SK-N-SH (cell line): Measurements from ENCODE around the gene GJA3.

Experiments
- CHD2 ChIP-seq: fragments of 150-350 bp; IDR thresholded peaks from 2 replicates; pipeline ENCODE4 v1.6.1; 2018; ENCODE audit warnings: low read length; ENCODE audit not compliant: partially characterized antibody
- EP300 ChIP-seq, 2 experiments: IDR thresholded peaks; 2 replicates each; pipeline versions ENCODE4 v1.4.0 to v1.6.1; 2012; ENCODE audit warnings: borderline replicate concordance in 1 of 2, low read depth in 1 of 2, low read length in 1 of 2
- GATA2 ChIP-seq: sonication (generic); formaldehyde crosslinking; IDR thresholded peaks from 2 replicates; pipeline ENCODE4 v1.5.0; 2020; ENCODE audit warnings: mild to moderate bottlenecking, missing genetic modification reagents
- MXI1 ChIP-seq: IDR thresholded peaks from 2 replicates; pipeline ENCODE4 v1.6.1; 2012; ENCODE audit warnings: mild to moderate bottlenecking, low read depth, low read length, improper control_type of control experiment
- NFIC ChIP-seq: IDR thresholded peaks from 2 replicates; pipeline ENCODE4 v1.4.0; 2012; ENCODE audit warnings: borderline replicate concordance
- NRF1 ChIP-seq: IDR thresholded peaks from 2 replicates; pipeline ENCODE4 v1.6.1; 2012; ENCODE audit warnings: low read depth, mild to moderate bottlenecking, low read length
- POLR2AphosphoS5 ChIP-seq: IDR thresholded peaks from 2 replicates; pipeline ENCODE4 v1.6.1; 2012; ENCODE audit warnings: low read depth, low read length
- RXRA ChIP-seq: IDR thresholded peaks from 2 replicates; pipeline ENCODE4 v1.4.0; 2012; ENCODE audit warnings: low read depth, mild to moderate bottlenecking, borderline replicate concordance
- SIN3A ChIP-seq: IDR thresholded peaks from 2 replicates; pipeline ENCODE4 v1.6.1; 2012; ENCODE audit warnings: low read depth, mild to moderate bottlenecking, low read length, moderate library complexity, borderline replicate concordance
- TAF1 ChIP-seq: IDR thresholded peaks from 2 replicates; pipeline ENCODE4 v1.6.1; 2012; ENCODE audit warnings: low read depth, mild to moderate bottlenecking, low read length, moderate library complexity, borderline replicate concordance
- TCF12 ChIP-seq: IDR thresholded peaks from 2 replicates; pipeline ENCODE4 v1.4.0; 2012
- ZBTB33 ChIP-seq: IDR thresholded peaks from 2 replicates; pipeline ENCODE4 v1.4.0; 2012; ENCODE audit warnings: low read depth, borderline replicate concordance
- TF ChIP-seq, protein P1 (sequence below): fragments of 200-600 bp; sonication (generic); IDR thresholded peaks from 2 replicates; pipeline ENCODE4 v1.6.1; 2017; ENCODE audit warnings: antibody characterized with exemption, mild to moderate bottlenecking, moderate library complexity
- TF ChIP-seq, protein P2 (sequence below): fragments of 150-350 bp; IDR thresholded peaks from 2 replicates; pipeline ENCODE4 v1.6.1; 2017; ENCODE audit warnings: antibody characterized with exemption, low read length, low read depth, borderline replicate concordance

- no peak for TF ChIP-seq TCF12
- no peak for TF ChIP-seq GATA2 (CRISPR knock-in tag)
- TF ChIP-seq, protein P1, sequence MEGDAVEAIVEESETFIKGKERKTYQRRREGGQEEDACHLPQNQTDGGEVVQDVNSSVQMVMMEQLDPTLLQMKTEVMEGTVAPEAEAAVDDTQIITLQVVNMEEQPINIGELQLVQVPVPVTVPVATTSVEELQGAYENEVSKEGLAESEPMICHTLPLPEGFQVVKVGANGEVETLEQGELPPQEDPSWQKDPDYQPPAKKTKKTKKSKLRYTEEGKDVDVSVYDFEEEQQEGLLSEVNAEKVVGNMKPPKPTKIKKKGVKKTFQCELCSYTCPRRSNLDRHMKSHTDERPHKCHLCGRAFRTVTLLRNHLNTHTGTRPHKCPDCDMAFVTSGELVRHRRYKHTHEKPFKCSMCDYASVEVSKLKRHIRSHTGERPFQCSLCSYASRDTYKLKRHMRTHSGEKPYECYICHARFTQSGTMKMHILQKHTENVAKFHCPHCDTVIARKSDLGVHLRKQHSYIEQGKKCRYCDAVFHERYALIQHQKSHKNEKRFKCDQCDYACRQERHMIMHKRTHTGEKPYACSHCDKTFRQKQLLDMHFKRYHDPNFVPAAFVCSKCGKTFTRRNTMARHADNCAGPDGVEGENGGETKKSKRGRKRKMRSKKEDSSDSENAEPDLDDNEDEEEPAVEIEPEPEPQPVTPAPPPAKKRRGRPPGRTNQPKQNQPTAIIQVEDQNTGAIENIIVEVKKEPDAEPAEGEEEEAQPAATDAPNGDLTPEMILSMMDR = no peak
- TF ChIP-seq RXRA = no peak
- TF ChIP-seq SIN3A = no peak
- TF ChIP-seq NFIC = no peak
- TF ChIP-seq TAF1 = no peak
- TF ChIP-seq ZBTB33 = no peak
- no peak for TF ChIP-seq POLR2AphosphoS5
- no peak for TF ChIP-seq EP300 (IDR thresholded peaks at IDR 0.05; ENCODE audit: borderline replicate concordance in 1 of 2, low read depth in 1 of 2, low read length in 1 of 2)
- TF ChIP-seq, protein P2, sequence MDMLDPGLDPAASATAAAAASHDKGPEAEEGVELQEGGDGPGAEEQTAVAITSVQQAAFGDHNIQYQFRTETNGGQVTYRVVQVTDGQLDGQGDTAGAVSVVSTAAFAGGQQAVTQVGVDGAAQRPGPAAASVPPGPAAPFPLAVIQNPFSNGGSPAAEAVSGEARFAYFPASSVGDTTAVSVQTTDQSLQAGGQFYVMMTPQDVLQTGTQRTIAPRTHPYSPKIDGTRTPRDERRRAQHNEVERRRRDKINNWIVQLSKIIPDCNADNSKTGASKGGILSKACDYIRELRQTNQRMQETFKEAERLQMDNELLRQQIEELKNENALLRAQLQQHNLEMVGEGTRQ = no peak
- TF ChIP-seq MXI1 = no peak
- no peak for TF ChIP-seq NRF1
- TF ChIP-seq CHD2 = no peak
Observed at GRCh38 chr13:20193162-20193906, 32.5 kb upstream of the GJA3 start.
